Coronary artery (tissue), 2 donors: ENCODE data around the gene SH3D21.

Experiments
- DNase-seq: peaks from one replicate; pipeline ENCODE4 v3.0.0-alpha.2; 2017; ENCODE audit warnings: low spot score
- H3K27ac ChIP-seq, 2 donors: fragments of 200-600 bp; sonication (generic); one replicate each; pipeline ENCODE4 v1.5.1; 2016 to 2019
- H3K4me3 ChIP-seq: fragments of 200-600 bp; sonication (generic); 2 replicates; pipeline ENCODE4 v1.5.1; 2016; ENCODE audit warnings: mild to moderate bottlenecking, moderate library complexity
- TF ChIP-seq, protein P1 (sequence below): fragments of 200-600 bp; sonication (generic); IDR thresholded peaks from one replicate; pipeline ENCODE4 v1.5.1; 2019; ENCODE audit warnings: antibody characterized with exemption

The SH3D21 gene

DNA sequence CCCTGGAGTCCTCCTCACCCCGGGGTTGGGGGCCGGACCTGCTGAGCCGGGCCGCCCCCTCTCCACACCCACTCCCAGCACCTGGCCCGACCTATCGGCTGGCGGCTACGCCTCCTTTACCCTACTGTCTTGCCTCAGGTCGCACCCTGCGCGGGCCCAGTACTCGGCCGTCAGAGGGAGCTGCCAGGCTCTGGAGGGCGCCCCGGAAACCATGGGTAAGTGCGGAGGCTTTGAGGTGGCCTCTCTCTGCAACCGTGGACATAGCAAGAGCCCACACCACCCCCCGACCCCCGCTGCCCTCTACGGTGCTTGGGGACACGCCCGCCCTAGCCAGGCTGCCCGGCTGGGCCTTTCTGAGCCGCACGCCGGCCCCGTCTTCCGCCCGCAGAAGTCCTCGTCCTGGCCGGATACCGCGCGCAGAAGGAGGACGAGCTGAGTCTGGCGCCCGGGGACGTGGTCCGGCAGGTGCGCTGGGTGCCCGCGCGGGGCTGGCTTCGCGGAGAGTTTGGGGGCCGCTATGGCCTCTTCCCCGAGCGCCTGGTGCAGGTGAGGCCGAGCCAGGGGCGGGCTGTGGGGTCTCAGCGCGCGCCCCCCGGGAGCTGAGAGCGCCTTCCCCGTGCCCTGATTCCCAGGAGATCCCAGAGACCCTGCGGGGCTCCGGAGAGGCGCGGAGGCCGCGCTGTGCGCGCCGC lies at the start of gene SH3D21:
TSS of gene SH3D21 (plus strand) at position 159 of the 692 bp plus-strand sequence. CDS start at position 212, 53 bp downstream.
- peak within 1 kb of the TSS; percentile 22 to 80 for H3K27ac ChIP-seq
- peak within 1 kb of the TSS; percentile 83 for H3K4me3 ChIP-seq
- no peak for DNase-seq
- TF ChIP-seq, protein P1, sequence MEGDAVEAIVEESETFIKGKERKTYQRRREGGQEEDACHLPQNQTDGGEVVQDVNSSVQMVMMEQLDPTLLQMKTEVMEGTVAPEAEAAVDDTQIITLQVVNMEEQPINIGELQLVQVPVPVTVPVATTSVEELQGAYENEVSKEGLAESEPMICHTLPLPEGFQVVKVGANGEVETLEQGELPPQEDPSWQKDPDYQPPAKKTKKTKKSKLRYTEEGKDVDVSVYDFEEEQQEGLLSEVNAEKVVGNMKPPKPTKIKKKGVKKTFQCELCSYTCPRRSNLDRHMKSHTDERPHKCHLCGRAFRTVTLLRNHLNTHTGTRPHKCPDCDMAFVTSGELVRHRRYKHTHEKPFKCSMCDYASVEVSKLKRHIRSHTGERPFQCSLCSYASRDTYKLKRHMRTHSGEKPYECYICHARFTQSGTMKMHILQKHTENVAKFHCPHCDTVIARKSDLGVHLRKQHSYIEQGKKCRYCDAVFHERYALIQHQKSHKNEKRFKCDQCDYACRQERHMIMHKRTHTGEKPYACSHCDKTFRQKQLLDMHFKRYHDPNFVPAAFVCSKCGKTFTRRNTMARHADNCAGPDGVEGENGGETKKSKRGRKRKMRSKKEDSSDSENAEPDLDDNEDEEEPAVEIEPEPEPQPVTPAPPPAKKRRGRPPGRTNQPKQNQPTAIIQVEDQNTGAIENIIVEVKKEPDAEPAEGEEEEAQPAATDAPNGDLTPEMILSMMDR: no peak

DNA sequence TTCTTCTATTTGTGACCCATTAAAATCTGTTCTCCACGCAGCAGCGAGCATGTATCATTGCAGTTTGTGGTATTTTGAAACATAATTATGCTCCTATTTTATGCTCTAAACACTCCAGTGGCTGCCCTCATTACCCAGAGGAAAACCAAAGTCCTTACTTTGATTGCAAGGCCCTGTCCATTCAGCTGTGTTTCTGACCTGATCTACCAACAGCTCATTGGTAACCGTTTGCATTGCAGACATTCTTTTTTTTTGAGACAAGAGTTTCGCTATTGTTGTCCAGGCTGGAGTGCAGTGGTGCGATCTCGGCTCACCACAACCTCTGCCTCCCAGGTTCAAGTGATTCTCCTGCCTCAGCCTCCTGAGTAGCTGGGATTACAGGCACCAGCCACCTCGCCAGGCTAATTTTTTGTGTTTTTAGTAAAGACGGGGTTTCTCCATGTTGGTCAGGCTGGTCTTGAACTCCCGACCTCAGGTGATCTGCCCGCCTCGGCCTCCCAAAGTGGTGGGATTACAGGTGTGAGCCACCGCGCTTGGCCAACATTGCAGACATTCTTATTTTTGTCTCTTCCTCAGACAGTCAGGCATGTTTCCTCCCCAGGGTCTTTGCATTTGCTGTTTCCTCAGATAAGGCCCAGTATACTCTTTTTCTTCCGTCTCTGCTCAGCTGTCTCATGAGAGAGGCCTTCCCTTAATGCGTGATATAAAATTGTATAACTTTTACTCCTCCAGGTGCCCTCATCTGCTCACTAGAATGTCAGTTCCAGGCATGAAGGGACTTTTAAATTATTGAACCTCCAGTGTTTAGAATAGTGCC lies 49.4 kb upstream of the SH3D21 start:
- TF ChIP-seq, protein P1: no peak
- DNase-seq: no peak
- Histone ChIP-seq H3K4me3 (no peak overlapping the region), H3K27ac (no peak overlapping the region)

DNA sequence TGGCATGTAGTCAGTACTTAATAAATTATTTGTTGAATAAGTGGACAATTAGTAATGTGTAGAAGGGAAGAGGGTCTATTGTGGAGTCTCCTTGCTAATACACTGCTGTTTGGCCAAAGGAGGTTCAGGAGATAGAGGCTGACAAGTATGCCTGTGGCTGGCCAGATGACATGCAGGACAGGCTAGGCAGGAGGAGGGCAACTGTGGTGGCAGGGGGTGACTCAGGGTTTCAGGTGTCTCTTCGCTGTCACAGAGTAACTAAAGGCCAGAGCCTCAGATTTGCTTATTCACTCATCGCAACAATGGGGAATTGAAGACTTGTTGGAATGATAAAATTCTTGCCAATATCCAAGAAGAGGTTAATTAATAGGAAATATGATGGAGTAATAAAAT lies 48.8 kb upstream of the SH3D21 start:
- TF ChIP-seq, protein P1: no peak
- Histone ChIP-seq H3K4me3 (no peak overlapping the region), H3K27ac (no peak overlapping the region)
- DNase-seq: no peak

DNA sequence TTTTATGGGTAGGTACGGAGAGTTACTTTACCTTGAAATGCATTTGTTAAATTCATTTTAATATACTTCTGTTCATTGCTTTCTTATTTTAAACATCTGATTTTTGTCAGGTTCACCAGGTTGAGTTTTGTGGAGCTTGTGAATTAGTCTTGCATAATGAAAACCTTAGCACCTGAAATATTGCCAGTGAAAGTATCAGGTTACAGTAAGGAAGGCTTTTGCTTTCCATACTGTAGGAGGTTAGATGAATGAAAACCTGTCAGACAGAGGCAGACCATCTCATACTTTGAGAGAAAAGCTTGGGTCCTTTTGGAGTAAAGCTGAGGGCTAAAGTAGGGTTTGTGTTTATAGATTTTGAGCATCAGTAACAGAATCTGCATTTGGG lies 47.2 kb upstream of the SH3D21 start:
- Histone ChIP-seq H3K27ac (no peak overlapping the region), H3K4me3 (no peak overlapping the region)
- TF ChIP-seq, protein P1: no peak
- no peak for DNase-seq

DNA sequence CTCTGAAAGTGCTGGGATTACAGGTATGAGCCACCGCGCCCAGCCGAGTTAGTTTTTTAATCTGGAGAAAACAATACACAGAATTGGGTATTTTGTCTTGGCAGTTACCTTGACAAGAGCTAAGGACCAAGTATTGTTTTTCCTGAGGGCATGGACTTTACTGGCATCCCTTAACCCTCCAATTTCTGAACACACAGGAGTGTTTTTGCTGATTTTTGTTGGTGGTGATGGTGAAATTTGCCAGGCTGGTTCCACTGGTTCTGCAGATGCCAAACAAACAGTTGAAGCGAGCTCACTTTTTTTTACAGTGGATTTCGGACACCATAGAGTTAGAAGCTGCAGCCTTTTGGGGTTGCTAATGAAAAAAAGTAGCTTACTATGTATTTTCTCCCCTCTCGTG lies 37.2 kb upstream of the SH3D21 start:
- DNase-seq: no peak
- Histone ChIP-seq H3K27ac (no peak overlapping the region), H3K4me3 (no peak overlapping the region)
- TF ChIP-seq, protein P1: no peak

DNA sequence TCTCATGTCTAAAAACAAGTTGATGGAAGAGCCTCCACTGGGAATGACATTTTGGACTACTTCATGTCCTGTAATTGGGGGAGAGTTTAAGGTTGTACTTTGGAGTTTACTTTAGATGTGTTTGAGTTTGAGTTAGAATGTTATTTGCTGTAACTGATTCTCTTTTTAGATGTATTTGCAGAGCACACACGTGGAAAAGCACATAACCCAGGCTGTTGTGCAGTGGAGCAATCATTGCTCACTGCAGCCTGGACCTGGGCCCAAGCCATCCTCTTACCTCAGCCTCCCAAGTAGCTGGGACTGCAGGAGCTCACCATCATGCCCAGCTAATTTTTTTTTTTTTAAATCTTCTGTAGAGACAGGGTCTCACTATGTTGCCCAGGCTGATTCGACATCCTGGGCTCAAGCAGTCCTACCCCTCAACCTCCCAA lies 36.7 kb upstream of the SH3D21 start:
- no peak overlapping the region for H3K4me3 ChIP-seq
- TF ChIP-seq, protein P1: no peak
- H3K27ac ChIP-seq: no peak overlapping the region
- no peak for DNase-seq

DNA sequence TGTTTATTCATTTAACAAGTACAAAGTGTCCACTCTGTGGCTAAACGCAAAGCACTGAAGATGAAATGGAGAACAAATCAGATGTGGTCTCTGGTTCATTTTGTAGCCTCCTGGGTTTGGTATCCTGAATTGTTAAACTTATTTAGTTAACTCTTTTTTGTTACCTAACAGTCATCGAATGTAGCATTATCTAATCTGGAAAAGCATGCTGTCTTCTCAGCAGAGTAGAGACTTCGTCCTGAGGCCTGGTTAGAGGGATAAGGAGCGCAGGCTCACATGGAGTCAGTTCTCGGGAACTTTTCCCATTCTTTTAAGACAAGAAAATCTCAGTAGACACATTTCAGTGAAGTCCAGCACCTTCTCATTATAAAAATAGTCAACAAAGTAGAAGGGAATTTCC lies 33.1 kb upstream of the SH3D21 start:
- Histone ChIP-seq H3K27ac (no peak overlapping the region), H3K4me3 (no peak overlapping the region)
- DNase-seq: no peak
- TF ChIP-seq, protein P1: no peak
